Skeletal muscle cell (primary cell): ENCODE measurements around the gene VRK3.

ENCODE experiments used
- DNase-seq: peaks from one replicate; pipeline ENCODE4 v3.0.0-alpha.2; 2010; ENCODE audit warnings: low read depth
- H3K4me3 ChIP-seq: 2 replicates; pipeline ENCODE4 v1.5.1; 2011; ENCODE audit warnings: low read depth, mild to moderate bottlenecking, control low read depth, low read length, moderate library complexity

Gene VRK3

DNA sequence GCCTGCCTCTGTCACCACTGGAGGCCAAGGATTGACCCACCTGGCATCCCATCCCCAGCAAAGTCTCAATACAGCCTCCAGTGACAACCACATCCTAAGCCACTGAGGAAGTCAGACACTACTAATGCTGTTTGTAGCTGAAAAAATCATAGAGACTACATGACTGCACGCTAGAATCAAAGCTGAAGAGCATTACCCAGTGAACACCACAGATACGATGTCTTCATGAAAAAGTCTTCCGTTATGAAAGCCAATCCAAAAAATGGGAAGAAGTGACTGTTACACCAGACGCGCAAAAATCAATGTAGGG lies 84.7 kb downstream of the VRK3 start:
- no peak overlapping the region for H3K4me3 ChIP-seq
- no peak for DNase-seq

- no peak for DNase-seq
- no peak overlapping the region for H3K4me3 ChIP-seq
Measured at GRCh38 chr19:49939721-49940481, 85.3 kb downstream of the VRK3 start.

- DNase-seq, result no peak
- no peak overlapping the region for H3K4me3 ChIP-seq
Measured at GRCh38 chr19:49938662-49939061, 86.5 kb downstream of the VRK3 start.

- H3K4me3 ChIP-seq, result peak overlapping the region; percentile 6
- DNase-seq, result no peak
Measured at GRCh38 chr19:49937750-49938381, 87.3 kb downstream of the VRK3 start.

- no peak for DNase-seq
- H3K4me3 ChIP-seq, result no peak overlapping the region
Measured at GRCh38 chr19:49936549-49936948, 88.6 kb downstream of the VRK3 start.

DNA sequence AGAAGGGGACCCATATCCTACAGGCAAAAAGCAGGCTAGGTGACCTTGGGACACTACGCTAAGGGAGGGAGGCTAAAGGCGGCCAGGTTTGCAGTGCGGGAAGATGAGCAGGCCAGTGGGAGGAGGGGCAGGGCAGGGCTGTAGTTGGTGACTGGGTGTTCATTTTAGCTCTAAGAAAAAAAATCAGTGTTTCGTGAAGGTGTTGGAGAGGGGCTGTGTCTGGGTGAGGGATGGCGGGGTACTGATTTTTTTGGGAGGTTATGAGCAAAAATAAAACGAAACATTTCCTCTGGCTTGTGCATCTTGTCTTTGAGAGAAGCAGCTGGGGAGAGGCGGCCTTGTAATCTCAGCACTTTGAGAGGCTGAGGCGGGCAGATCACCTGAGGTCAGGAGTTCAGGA lies 91.5 kb downstream of the VRK3 start:
- DNase-seq, result no peak
- no peak overlapping the region for H3K4me3 ChIP-seq

- H3K4me3 ChIP-seq, result no peak overlapping the region
- DNase-seq, result no peak
Measured at GRCh38 chr19:49932731-49933131, 92.4 kb downstream of the VRK3 start.

GRCh38 chr19:49932041-49932451 lies 93.1 kb downstream of the VRK3 start:
- no peak for DNase-seq
- H3K4me3 ChIP-seq, result no peak overlapping the region

- DNase-seq, result no peak
- H3K4me3 ChIP-seq, result peak overlapping the region; percentile 90
Measured at GRCh38 chr19:49931293-49932040, 93.7 kb downstream of the VRK3 start.

- H3K4me3 ChIP-seq, result peak overlapping the region; percentile 90
- no peak for DNase-seq
Measured at GRCh38 chr19:49930483-49931011, 94.6 kb downstream of the VRK3 start.

- H3K4me3 ChIP-seq, result peak overlapping the region; percentile 90
- peak; percentile 86 for DNase-seq
Measured at GRCh38 chr19:49929611-49930482, 95.3 kb downstream of the VRK3 start.

DNA sequence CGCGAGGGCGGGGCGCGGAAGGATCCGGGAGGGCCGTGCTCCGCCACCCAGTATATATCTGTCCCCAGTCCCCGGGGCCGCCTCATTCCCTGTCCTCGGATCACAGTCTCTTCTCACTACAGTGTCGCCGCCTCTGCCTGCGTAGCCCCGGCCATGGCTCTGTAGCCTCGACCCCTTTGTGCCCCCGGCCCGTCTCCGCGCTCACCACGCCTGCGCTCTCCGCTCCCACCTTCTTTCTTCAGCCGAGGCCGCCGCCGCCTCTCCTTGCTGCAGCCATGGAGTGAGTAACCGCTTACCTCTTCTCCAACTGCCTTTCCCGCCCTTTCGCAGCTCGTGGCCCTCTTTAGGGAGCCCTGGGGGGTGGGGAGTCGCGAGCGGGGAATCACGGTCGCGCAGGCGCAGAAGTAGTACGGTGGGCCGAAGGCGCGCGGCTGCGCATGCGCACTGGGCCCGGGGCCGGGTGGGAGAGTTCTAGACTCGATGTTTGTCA lies 96.0 kb downstream of the VRK3 start, which contains the start of the genes ATF5 and NUP62:
Gene ATF5, plus strand, starts transcription at position 85 of the 490 bp plus-strand sequence. CDS start 1,646 bp downstream, outside the sequence.
Gene NUP62, minus strand, starts transcription at position 384 of the 490 bp plus-strand sequence. CDS start 19,697 bp downstream, outside the sequence.
- peak within 1 kb of the TSS; percentile 90 for H3K4me3 ChIP-seq
- no peak for DNase-seq

DNA sequence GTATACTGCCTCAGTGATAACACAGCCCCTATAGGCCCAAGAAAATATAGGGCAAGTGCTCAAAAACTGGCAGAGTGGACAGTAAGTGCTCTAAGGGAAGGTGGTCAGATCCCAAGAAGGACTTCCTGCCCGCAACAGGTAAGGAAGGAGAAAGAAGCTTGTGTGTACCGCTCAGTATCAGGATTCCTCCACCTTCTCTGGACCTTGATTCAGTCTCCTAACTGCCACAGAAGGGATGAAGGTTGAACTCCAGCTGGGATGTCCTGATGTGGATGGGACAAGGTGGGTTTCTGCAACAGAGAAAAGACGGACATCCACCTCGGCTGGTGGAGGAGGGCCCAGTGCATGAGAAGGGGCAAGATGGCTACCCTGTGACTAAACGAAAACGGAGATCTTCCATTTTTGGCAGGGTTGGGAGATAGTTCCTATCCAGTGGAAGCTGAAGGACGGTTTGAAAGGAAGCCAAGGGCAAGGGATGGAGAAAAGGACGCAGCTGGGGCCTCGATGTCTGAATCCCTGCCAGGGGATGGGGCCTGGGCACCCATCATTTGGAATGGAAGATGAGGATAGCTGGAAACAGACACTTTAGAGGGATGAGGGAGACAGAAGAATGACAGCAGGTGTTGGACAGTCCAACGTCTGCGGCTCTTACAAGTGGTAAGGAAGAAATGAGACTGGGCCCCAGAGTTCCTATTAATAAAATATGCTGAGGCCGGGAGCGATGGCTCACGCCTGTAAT lies 97.5 kb downstream of the VRK3 start:
- peak overlapping the region; percentile 90 for H3K4me3 ChIP-seq

GRCh38 chr19:49926515-49926914 lies 98.7 kb downstream of the VRK3 start:
- DNase-seq, result no peak
- no peak overlapping the region for H3K4me3 ChIP-seq

More for the DNA sequence above, 97.5 kb downstream of the VRK3 start:
- no peak for DNase-seq
